Loucy (cell line): ENCODE results near the gene FOXM1.

Experiments
- H2AFZ ChIP-seq: fragments of 200-600 bp; sonication (generic); 2 replicates; pipeline ENCODE4 v1.6.0; 2016; ENCODE audit warnings: antibody characterized with exemption, mild to moderate bottlenecking, low read length, moderate library complexity
- H3F3A ChIP-seq: fragments of 200-600 bp; 2 replicates; pipeline ENCODE4 v1.6.0; 2016; ENCODE audit warnings: antibody characterized with exemption, low read depth, mild to moderate bottlenecking
- H3K27me3 ChIP-seq: fragments of 200-600 bp; sonication (generic); 2 replicates; pipeline ENCODE4 v1.6.1; 2014; ENCODE audit warnings: low read length, mild to moderate bottlenecking; ENCODE audit not compliant: insufficient read depth, poor library complexity, severe bottlenecking
- H3K36me3 ChIP-seq: fragments of 200-600 bp; sonication (generic); 2 replicates; pipeline ENCODE4 v1.6.1; 2016; ENCODE audit warnings: low read length; ENCODE audit not compliant: insufficient read depth
- H3K4me1 ChIP-seq: fragments of 200-600 bp; sonication (generic); 2 replicates; pipeline ENCODE4 v1.5.1; 2014; ENCODE audit warnings: low read length, mild to moderate bottlenecking; ENCODE audit not compliant: insufficient read depth, poor library complexity, severe bottlenecking
- H3K4me2 ChIP-seq: fragments of 200-600 bp; sonication (generic); 2 replicates; pipeline ENCODE4 v1.6.0; 2014; ENCODE audit warnings: antibody characterized with exemption, low read length, low read depth, mild to moderate bottlenecking; ENCODE audit not compliant: poor library complexity, severe bottlenecking
- H3K4me3 ChIP-seq: fragments of 200-600 bp; sonication (generic); 2 replicates; pipeline ENCODE4 v1.5.1; 2014; ENCODE audit warnings: low read length, mild to moderate bottlenecking, mixed read lengths; ENCODE audit not compliant: poor library complexity, severe bottlenecking
- H3K79me2 ChIP-seq: fragments of 200-600 bp; sonication (generic); 2 replicates; pipeline ENCODE4 v1.6.1; 2014; ENCODE audit warnings: low read length; ENCODE audit not compliant: insufficient read depth
- H3K9ac ChIP-seq: fragments of 200-600 bp; sonication (generic); 2 replicates; pipeline ENCODE4 v1.6.0; 2014; ENCODE audit warnings: mild to moderate bottlenecking, low read depth, low read length, moderate library complexity; ENCODE audit not compliant: poor library complexity, severe bottlenecking
- H3K9me2 ChIP-seq: fragments of 200-600 bp; sonication (generic); replicated peaks from 2 replicates; pipeline ENCODE4 v1.6.1; 2016; ENCODE audit warnings: low read depth, low read length, mixed read lengths
- H3K9me3 ChIP-seq: fragments of 200-600 bp; sonication (generic); 2 replicates; pipeline ENCODE4 v1.6.1; 2014; ENCODE audit warnings: mild to moderate bottlenecking, antibody characterized with exemption, low read length, low read depth; ENCODE audit not compliant: insufficient read depth
- H4K20me1 ChIP-seq: fragments of 200-600 bp; sonication (generic); 2 replicates; pipeline ENCODE4 v1.6.0; 2014; ENCODE audit warnings: antibody characterized with exemption, low read length, mild to moderate bottlenecking; ENCODE audit not compliant: insufficient read depth, poor library complexity, severe bottlenecking
- EZH2phosphoT487 ChIP-seq: fragments of 200-600 bp; IDR thresholded peaks from 2 replicates; pipeline ENCODE4 v1.6.1; 2018; ENCODE audit warnings: antibody characterized with exemption, mild to moderate bottlenecking, moderate library complexity, borderline replicate concordance
- TF ChIP-seq, protein P1 (sequence below): fragments of 200-600 bp; sonication (generic); conservative IDR thresholded peaks from 2 replicates; pipeline ENCODE4 v1.5.1; 2014; ENCODE audit warnings: mild to moderate bottlenecking, antibody characterized with exemption, low read length

Gene FOXM1

DNA sequence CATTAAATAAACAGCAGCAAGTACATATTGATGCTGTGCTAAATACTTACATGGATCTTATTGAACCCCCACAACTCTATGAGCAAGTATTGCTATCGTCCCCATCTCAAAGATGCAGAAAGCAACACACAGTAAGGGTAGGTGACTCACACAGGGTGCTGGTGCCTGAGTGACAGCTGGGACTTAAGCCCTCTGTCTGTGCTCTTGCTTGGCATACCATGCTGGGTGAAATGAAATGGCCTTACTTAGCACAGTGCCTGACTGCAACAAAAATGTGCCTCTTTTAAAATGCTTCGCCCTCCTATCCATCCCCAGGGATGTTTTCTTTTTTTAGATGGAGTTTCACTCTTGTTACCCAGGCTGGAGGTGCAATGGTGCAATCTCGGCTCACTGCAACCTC, 20.9 kb downstream of the FOXM1 start:
- Histone ChIP-seq H3K79me2 (no peaks in the 10 kb centered on the region), H3K9me2 (no peaks in the 10 kb centered on the region), H3K9me3 (no peaks in the 10 kb centered on the region), H3K4me1 (no peaks in the 10 kb centered on the region), H3K9ac (no peak overlapping the region), H3F3A (no peaks in the 10 kb centered on the region), H3K36me3 (peaks cover 25% of the 10 kb centered on the region), H3K27me3 (no peaks in the 10 kb centered on the region), H3K4me2 (no peak overlapping the region), H4K20me1 (no peaks in the 10 kb centered on the region), H3K4me3 (no peak overlapping the region), H2AFZ (no peak overlapping the region)
- TF ChIP-seq EZH2phosphoT487, result no peak
- TF ChIP-seq, protein P1, sequence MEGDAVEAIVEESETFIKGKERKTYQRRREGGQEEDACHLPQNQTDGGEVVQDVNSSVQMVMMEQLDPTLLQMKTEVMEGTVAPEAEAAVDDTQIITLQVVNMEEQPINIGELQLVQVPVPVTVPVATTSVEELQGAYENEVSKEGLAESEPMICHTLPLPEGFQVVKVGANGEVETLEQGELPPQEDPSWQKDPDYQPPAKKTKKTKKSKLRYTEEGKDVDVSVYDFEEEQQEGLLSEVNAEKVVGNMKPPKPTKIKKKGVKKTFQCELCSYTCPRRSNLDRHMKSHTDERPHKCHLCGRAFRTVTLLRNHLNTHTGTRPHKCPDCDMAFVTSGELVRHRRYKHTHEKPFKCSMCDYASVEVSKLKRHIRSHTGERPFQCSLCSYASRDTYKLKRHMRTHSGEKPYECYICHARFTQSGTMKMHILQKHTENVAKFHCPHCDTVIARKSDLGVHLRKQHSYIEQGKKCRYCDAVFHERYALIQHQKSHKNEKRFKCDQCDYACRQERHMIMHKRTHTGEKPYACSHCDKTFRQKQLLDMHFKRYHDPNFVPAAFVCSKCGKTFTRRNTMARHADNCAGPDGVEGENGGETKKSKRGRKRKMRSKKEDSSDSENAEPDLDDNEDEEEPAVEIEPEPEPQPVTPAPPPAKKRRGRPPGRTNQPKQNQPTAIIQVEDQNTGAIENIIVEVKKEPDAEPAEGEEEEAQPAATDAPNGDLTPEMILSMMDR, result no peak

DNA sequence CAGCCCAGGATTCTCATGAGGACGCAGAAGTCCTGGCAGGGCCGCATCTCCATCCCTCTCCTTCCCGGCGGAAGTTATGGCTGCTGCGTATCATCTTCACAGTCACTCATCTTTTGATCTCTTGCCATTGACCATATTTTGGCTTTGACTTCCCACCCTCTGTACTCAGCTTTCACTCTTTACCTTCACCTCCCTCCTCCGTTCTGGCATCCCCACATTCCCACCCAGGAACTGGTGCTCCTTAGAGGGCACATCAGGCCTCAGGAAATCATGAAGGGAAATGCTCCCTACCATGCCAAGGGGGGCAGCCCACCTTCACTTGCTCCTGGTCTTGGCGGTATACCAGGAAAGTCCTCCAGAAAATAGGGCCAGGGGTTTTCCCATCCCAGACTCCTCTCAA, 21.4 kb downstream of the FOXM1 start:
- H3K79me2 ChIP-seq, result no peaks in the 10 kb centered on the region

DNA sequence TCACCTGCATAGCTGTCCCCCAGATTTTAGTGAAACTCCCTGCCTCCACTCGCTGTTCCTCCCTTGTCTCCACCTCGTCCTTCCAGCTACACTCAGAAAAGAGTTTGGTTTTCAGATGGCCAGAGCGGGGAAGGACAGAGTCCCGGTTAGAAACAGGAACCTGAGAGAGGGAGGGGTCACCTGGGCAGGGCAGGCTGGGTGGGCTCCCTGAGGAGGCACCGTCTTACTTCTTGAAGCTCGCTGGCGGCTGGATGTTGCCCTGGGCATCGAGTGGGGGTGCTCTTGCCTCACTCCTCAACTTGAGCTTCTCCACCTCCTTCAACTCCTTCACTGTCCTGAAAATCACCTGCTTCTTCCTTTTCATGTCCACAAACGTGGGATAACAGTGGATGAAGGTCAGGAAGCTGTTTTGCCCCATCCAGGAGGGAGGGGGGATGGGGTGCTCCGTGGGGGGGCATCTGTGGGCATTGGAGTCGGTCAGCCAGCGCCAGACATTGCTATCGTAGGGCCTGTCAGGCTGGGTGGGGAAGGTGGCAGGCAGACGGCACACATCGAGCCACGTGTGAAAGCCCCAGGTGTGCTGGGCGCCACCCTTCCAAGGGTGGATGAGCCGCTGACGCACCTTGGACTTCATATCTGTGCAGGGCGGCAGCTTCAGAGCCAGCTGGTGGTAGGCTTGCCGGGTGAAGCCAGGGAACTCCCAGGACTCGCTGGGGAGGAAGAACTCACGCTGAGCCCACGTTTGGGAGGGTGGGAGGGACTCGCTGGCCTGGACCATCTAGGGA, 22.1 kb downstream of the FOXM1 start:
- Histone ChIP-seq H4K20me1 (no peaks in the 10 kb centered on the region), H3K9ac (no peak overlapping the region), H2AFZ (no peak overlapping the region), H3K27me3 (no peaks in the 10 kb centered on the region), H3K9me3 (no peaks in the 10 kb centered on the region), H3K36me3 (peaks cover 21% of the 10 kb centered on the region), H3K4me3 (no peak overlapping the region), H3F3A (no peaks in the 10 kb centered on the region), H3K79me2 (no peaks in the 10 kb centered on the region), H3K9me2 (no peaks in the 10 kb centered on the region), H3K4me2 (no peak overlapping the region), H3K4me1 (no peaks in the 10 kb centered on the region)
- TF ChIP-seq, protein P1, result no peak
- no peak for TF ChIP-seq EZH2phosphoT487

More for the DNA sequence above, 21.4 kb downstream of the FOXM1 start:
- no peak overlapping the region for H2AFZ ChIP-seq
- H3K4me2 ChIP-seq, result no peak overlapping the region
- no peak for TF ChIP-seq EZH2phosphoT487
- TF ChIP-seq, protein P1, result no peak
- H3K9ac ChIP-seq, result no peak overlapping the region
- no peaks in the 10 kb centered on the region for H3K27me3 ChIP-seq
- no peaks in the 10 kb centered on the region for H3K4me1 ChIP-seq
- no peaks in the 10 kb centered on the region for H3K9me3 ChIP-seq
- H3K9me2 ChIP-seq, result no peaks in the 10 kb centered on the region
- no peaks in the 10 kb centered on the region for H4K20me1 ChIP-seq
- no peak overlapping the region for H3K4me3 ChIP-seq
- H3K36me3 ChIP-seq, result peaks cover 25% of the 10 kb centered on the region
- no peaks in the 10 kb centered on the region for H3F3A ChIP-seq
